Muscle of back (tissue), 11 donors: ENCODE measurements around the gene SEC14L5. TPM values are rescaled to one million over a fixed set of nuclear protein-coding genes. Genes with fewer than 3 reads are reported as not detected.

Source experiments
- DNase-seq, 3 donors: peaks; one replicate each; pipeline versions ENCODE4 v3.0.0 to v3.0.0-alpha.2; 2013
- polyA plus RNA-seq, 10 donors: library from polyadenylated mRNA; unstranded; fragments of 120-200 nt; gene quantifications; one replicate each; pipeline ENCODE4 v1.2.1, GENCODE V29; 2013; ENCODE audit not compliant: insufficient read length in 10 of 10

The SEC14L5 gene
- polyA plus RNA-seq, 10 donors: 0.52 to 1.3 (median 0.80) TPM

DNA sequence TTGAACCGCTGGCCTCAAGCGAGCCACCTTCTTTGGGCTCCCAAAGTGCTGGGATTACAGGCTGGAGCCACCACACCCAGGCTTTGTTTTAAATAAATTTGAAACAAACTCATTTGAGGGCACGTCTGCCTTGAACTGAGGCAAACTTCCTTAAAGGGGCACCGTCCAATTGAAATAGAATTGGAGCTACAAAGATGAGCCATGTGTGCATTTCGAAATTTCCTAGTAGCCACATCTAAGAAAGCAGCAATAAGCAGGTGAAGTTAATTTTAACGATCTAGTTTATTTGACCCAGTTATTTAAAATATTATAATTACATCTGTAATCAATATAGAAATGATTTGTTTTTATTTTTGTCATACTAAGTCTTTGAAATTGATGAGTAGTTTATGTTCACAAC lies 108.4 kb downstream of the SEC14L5 start:
- DNase-seq: no peak

Other genes with a start within 250 kb of the SEC14L5 start
- gene ANKS3, start 224.1 kb upstream of the SEC14L5 start, polyA plus RNA-seq: 10 to 100 TPM in 9 of 10 donors, 1 to 10 TPM in 1; 9.7 to 22.3 (median 13.8) TPM
- gene DNAAF8, start 223.8 kb upstream of the SEC14L5 start, polyA plus RNA-seq: 1 to 10 TPM in 1 of 10 donors, under 1 TPM in 9; 0.35 to 1.0 (median 0.71) TPM
- 10 to 100 TPM in 3 of 10 donors, 1 to 10 TPM in 7; 7.1 to 11.9 (median 8.8) TPM for gene ZNF500, start 191.2 kb upstream of the SEC14L5 start, polyA plus RNA-seq
- 1 to 10 TPM in 1 of 10 donors, not detected in 9; 9.8 TPM for gene SEPTIN12, start 170.0 kb upstream of the SEC14L5 start, polyA plus RNA-seq
- gene SMIM22, start 163.0 kb upstream of the SEC14L5 start, polyA plus RNA-seq: under 1 TPM in 3 of 10 donors, not detected in 7; 0.37 to 0.52 (median 0.46) TPM
- gene ROGDI, start 155.7 kb upstream of the SEC14L5 start, polyA plus RNA-seq: 10 to 100 TPM in 9 of 10 donors, 1 to 10 TPM in 1; 6.6 to 14.9 (median 12.3) TPM
- gene GLYR1, start 111.0 kb upstream of the SEC14L5 start, polyA plus RNA-seq: 10 to 100 TPM; 40.5 to 61.3 (median 49.6) TPM
- 10 to 100 TPM; 15.8 to 23.0 (median 19.5) TPM for gene UBN1, start 110.8 kb upstream of the SEC14L5 start, polyA plus RNA-seq
- gene PPL, start 21.2 kb upstream of the SEC14L5 start, polyA plus RNA-seq: 10 to 100 TPM in 2 of 10 donors, 1 to 10 TPM in 6, under 1 TPM in 2; 0.57 to 20.2 (median 1.2) TPM
- gene NAGPA, start 75.6 kb downstream of the SEC14L5 start, polyA plus RNA-seq: 1 to 10 TPM; 3.0 to 5.4 (median 4.6) TPM
- gene C16orf89, start 107.6 kb downstream of the SEC14L5 start, polyA plus RNA-seq: under 1 TPM in 8 of 10 donors, not detected in 2; 0.15 to 0.94 (median 0.53) TPM
- gene ALG1, start 113.5 kb downstream of the SEC14L5 start, polyA plus RNA-seq: 10 to 100 TPM in 9 of 10 donors, 1 to 10 TPM in 1; 9.5 to 14.1 (median 10.7) TPM
- 10 to 100 TPM in 7 of 10 donors, 1 to 10 TPM in 3; 8.3 to 14.2 (median 10.4) TPM for gene EEF2KMT, start 139.5 kb downstream of the SEC14L5 start, polyA plus RNA-seq